Naive B cell (primary cell): ENCODE results near the gene ARHGAP32. TPM values are rescaled to one million over a fixed set of nuclear protein-coding genes. Genes with fewer than 3 reads are reported as not detected.

Experiments used
- ATAC-seq, 2 donors: fragments of 150-1000 bp; cut with Tn5 transposase; 2 replicates each; pipeline ENCODE4 v1.10.0; 2021; ENCODE audit warnings: low read depth in 2 of 2, mild to moderate bottlenecking in 2 of 2, moderate library complexity in 2 of 2
- DNase-seq: peaks from one replicate; pipeline ENCODE4 v3.0.0; 2022
- H3K27ac Mint-ChIP-seq, 6 donors: one replicate each; pipeline ENCODE4 v1.8.0; 2020 to 2022; ENCODE audit warnings: mild to moderate bottlenecking in 6 of 6, mixed read lengths in 6 of 6, moderate library complexity in 5 of 6, inconsistent platforms in 2 of 6
- H3K27me3 Mint-ChIP-seq, 3 donors: one replicate each; pipeline ENCODE4 v1.8.0; 2021 to 2022; ENCODE audit warnings: mixed read lengths in 3 of 3, mild to moderate bottlenecking in 1 of 3
- H3K36me3 Mint-ChIP-seq, 2 donors: one replicate each; pipeline ENCODE4 v1.8.0; 2020 to 2022; ENCODE audit warnings: mixed read lengths in 2 of 2, inconsistent platforms in 1 of 2, mild to moderate bottlenecking in 1 of 2
- H3K4me1 Mint-ChIP-seq, 3 donors: one replicate each; pipeline ENCODE4 v1.8.0; 2020 to 2022; ENCODE audit warnings: mixed read lengths in 3 of 3, inconsistent platforms in 1 of 3, mild to moderate bottlenecking in 1 of 3, moderate library complexity in 1 of 3
- H3K4me3 Mint-ChIP-seq, 8 donors: one replicate each; pipeline ENCODE4 v1.8.0; 2020 to 2022; ENCODE audit warnings: mild to moderate bottlenecking in 8 of 8, mixed read lengths in 8 of 8, moderate library complexity in 8 of 8, inconsistent platforms in 2 of 8
- H3K9me3 Mint-ChIP-seq, 7 donors: one replicate each; pipeline ENCODE4 v1.8.0; 2020 to 2022; ENCODE audit warnings: mixed read lengths in 7 of 7, mild to moderate bottlenecking in 5 of 7, inconsistent platforms in 2 of 7, moderate library complexity in 1 of 7
- polyA plus RNA-seq, 6 donors: library from polyadenylated mRNA; unstranded; fragments of 300-500 nt; fragmentation: Illumina TruSeq; gene quantifications; one replicate each; pipeline ENCODE4 v1.2.3, GENCODE V29; 2021; ENCODE audit warnings: low read depth in 6 of 6

ARHGAP32 gene
- polyA plus RNA-seq, 6 donors from 2014 or later, result 0.91 to 5.0 (median 2.8) TPM

DNA sequence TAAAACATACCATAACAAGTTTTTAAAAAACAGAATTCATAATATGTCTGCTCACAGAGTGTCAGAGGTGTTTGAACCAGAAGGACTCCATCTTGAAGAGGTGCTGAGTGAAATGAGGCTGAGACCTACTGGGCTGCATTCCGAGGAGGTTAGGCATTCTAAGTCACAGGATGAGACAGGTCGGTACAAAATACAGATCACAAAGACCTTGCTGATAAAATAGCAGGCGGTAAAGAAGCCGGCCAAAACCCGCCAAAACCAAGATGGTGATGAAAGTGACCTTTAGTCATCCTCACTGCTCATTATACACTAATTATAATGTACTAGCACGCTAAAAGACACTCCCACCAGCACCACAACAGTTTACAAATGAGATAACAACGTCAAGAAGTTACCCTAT, 116.4 kb downstream of the ARHGAP32 start:
- DNase-seq, result no peak
- Mint-ChIP-seq H3K27ac (peak overlapping the region in 1 of 6 donors; percentile 25), H3K4me3 (no peak overlapping the region), H3K36me3 (peaks cover 22 to 25% of the 10 kb centered on the region in 2 donors), H3K4me1 (peaks cover 0 to 5% (median 0%) of the 10 kb centered on the region in 3 donors), H3K27me3 (no peaks in the 10 kb centered on the region), H3K9me3 (peaks cover 8 to 20% (median 17%) of the 10 kb centered on the region in 7 donors)
- no peak for ATAC-seq

DNA sequence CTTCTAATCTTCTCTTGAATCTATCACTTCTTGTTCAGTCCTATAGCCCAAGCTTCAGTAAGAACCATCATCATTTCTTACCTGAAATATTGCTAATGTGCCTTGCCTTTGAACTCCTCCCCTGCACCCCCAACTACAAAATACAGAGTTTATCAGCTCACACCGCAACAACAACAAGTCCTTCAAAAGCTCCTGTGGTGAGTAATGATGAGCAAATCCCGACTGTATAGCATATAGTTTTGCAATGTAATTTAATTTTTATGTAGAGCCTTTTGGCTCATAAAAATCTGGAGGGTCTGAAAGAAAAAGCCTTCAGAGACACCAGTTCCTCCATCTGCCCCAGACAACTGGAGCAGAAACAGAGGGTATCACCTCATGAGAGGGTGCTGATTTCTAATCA, 124.7 kb downstream of the ARHGAP32 start:
- H3K27me3 Mint-ChIP-seq, result no peaks in the 10 kb centered on the region
- ATAC-seq (no peak), DNase-seq (no peak)
- H3K4me1 Mint-ChIP-seq, result no peaks in the 10 kb centered on the region
- no peak overlapping the region for H3K27ac Mint-ChIP-seq
- peaks cover 0 to 21% of the 10 kb centered on the region in 2 donors for H3K36me3 Mint-ChIP-seq
- H3K4me3 Mint-ChIP-seq, result no peak overlapping the region
- peaks cover 0 to 2% (median 0%) of the 10 kb centered on the region in 7 donors for H3K9me3 Mint-ChIP-seq

DNA sequence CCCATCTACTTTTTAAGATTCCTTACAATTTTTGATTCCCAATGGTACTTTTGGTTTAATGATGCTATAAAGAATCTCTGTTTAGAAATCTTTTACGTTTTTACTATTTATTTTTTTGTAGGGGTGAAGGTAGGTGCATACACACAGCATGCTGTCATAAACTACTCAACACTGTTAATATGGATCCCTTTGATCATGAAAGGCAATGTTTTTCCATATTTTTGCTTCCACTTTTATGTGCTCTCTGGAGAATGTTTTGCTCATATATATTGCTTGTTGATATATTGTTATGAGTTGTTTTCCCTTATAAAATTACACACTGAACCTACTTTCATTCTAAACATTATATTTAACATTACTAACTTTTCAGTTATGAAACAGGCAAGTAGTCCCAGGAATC, 125.9 kb downstream of the ARHGAP32 start:
- ATAC-seq (no peak), DNase-seq (no peak)
- H3K9me3 Mint-ChIP-seq, result no peaks in the 10 kb centered on the region
- H3K4me3 Mint-ChIP-seq, result no peak overlapping the region
- no peaks in the 10 kb centered on the region for H3K4me1 Mint-ChIP-seq
- H3K36me3 Mint-ChIP-seq, result peaks cover 0 to 21% of the 10 kb centered on the region in 2 donors
- no peaks in the 10 kb centered on the region for H3K27me3 Mint-ChIP-seq
- no peak overlapping the region for H3K27ac Mint-ChIP-seq

DNA sequence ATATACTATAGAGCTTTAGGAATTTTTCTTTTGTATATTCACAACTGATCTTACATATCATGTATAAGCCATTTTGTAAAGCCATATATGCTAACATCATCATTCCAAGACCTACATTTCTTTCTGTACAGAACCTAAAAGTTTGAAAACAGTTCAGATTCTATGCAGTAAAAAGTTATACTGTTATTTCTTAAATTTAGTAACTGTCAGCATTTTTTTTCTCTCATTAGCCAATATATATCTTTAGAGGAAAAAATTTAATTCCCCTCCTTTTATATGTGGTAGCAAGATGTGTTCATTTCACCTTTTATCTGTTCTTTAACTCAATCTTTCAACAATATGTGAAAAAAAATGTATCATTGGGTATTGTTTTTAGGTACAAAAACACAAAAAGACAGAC, 129.0 kb downstream of the ARHGAP32 start:
- ATAC-seq (no peak), DNase-seq (no peak)
- H3K36me3 Mint-ChIP-seq, result peaks cover 0 to 26% of the 10 kb centered on the region in 2 donors
- no peaks in the 10 kb centered on the region for H3K27me3 Mint-ChIP-seq
- no peak overlapping the region for H3K4me3 Mint-ChIP-seq
- H3K9me3 Mint-ChIP-seq, result no peaks in the 10 kb centered on the region
- no peaks in the 10 kb centered on the region for H3K4me1 Mint-ChIP-seq
- H3K27ac Mint-ChIP-seq, result no peak overlapping the region

DNA sequence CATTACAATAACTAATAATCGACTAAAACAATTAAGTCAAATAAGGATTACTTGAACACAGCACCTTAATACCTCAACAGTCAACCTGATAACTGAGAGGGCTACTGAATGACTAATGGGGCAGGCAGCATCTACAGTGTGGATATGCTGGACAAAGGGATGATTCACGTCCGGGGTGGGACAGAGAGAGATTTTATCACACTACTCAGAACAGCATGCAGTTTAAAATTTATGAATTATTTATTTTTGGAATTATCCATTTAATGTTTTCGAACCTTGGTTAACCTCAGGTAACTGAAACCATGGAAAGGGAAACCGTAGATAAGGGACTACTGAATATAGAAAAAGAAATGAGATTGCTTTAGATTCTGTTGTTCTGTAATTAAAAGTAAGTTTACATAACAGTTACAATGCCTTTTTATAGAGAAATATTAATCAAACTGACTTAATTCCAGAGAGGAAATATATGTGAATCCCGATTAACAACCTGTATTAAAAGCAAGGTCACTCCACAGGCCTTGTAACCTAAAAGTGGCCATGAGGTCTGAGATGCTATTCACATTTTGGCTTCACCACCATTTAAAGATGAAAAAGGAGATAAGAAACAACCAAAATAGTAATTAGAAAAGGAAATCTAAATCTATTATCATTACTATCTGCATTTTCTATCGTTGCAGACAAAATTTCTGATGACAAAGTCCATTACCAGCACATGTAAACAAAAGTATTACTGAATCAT, 130.5 kb downstream of the ARHGAP32 start:
- H3K9me3 Mint-ChIP-seq, result no peaks in the 10 kb centered on the region
- no peaks in the 10 kb centered on the region for H3K4me1 Mint-ChIP-seq
- peaks cover 0 to 21% of the 10 kb centered on the region in 2 donors for H3K36me3 Mint-ChIP-seq
- ATAC-seq, result no peak
- peak overlapping the region in 1 of 6 donors; percentile 54 for H3K27ac Mint-ChIP-seq
- no peak overlapping the region for H3K4me3 Mint-ChIP-seq
- no peak for DNase-seq
- H3K27me3 Mint-ChIP-seq, result no peaks in the 10 kb centered on the region

DNA sequence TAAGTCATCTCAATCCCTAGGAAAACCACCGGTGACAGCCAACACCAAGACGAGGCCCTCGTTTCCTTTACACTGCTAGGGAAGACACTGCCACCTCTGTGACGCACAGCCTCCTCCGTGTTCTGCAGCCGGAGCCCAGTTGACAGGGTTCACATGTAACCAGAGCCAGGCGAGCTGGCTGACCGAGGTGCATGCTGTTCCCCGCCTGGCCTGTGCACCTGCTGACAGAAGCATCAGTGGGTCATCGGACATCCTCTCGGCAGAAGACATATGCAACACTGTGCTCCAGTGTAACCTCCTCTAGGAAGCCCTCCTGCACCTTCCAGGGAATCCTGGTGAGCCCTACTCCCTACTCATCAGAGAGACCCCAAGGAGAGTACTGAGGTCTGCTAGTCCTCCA, 135.2 kb downstream of the ARHGAP32 start:
- Mint-ChIP-seq H3K27me3 (no peaks in the 10 kb centered on the region), H3K4me3 (peak overlapping the region in 1 of 8 donors; percentile 22), H3K27ac (peak overlapping the region in 2 of 6 donors; percentile 7 to 91), H3K36me3 (peaks cover 0 to 9% of the 10 kb centered on the region in 2 donors), H3K4me1 (peaks cover 9 to 15% (median 14%) of the 10 kb centered on the region in 3 donors), H3K9me3 (peaks cover 0 to 3% (median 0%) of the 10 kb centered on the region in 7 donors)
- no peak for ATAC-seq
- DNase-seq, result no peak

DNA sequence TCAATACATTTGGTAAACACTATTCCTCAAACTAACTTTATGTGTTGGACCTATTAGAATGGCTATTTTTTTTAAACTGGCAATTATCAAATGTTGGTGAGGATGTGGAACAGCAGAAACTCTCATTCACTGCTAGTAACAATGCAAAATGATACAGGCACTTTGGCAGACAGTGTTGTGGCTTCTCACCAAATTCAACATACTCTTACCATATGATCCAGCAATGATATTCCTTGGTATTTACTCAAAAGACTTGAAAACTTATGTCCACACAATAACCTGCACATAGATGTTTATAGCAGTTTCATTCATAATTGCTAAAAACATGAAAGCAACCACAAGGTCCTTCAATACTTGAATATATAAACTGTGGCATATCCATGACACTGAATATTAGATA, 136.9 kb downstream of the ARHGAP32 start:
- DNase-seq (no peak), ATAC-seq (no peak)
- Mint-ChIP-seq H3K4me3 (no peak overlapping the region), H3K4me1 (peaks cover 9 to 15% (median 14%) of the 10 kb centered on the region in 3 donors), H3K36me3 (peaks cover 0 to 9% of the 10 kb centered on the region in 2 donors), H3K27ac (peak overlapping the region in 1 of 6 donors; percentile 18), H3K27me3 (no peaks in the 10 kb centered on the region), H3K9me3 (peaks cover 0 to 4% (median 0%) of the 10 kb centered on the region in 7 donors)

DNA sequence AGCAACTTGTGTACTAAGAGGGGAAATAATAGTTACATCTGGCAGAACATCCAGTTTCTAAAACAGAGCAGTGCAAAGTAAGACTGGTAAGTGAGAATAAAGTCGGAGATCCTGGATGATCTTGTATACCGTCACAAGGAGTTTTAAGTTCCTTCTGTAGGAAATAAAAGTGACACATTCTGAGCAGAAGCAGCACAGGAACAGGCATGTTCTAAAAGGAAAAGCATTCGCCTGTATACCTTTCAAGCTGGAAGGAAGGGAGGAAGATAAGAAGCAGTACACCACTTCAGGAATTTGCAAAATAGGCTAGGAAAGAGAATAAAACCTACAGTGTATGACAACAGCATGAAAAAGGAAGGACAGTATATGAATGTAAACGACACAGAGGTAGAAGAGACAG, 143.2 kb downstream of the ARHGAP32 start:
- H3K27me3 Mint-ChIP-seq, result no peaks in the 10 kb centered on the region
- ATAC-seq (no peak), DNase-seq (no peak)
- no peak overlapping the region for H3K27ac Mint-ChIP-seq
- H3K4me1 Mint-ChIP-seq, result no peaks in the 10 kb centered on the region
- H3K9me3 Mint-ChIP-seq, result peaks cover 0 to 4% (median 0%) of the 10 kb centered on the region in 7 donors
- peaks cover 0 to 4% of the 10 kb centered on the region in 2 donors for H3K36me3 Mint-ChIP-seq
- H3K4me3 Mint-ChIP-seq, result no peak overlapping the region

DNA sequence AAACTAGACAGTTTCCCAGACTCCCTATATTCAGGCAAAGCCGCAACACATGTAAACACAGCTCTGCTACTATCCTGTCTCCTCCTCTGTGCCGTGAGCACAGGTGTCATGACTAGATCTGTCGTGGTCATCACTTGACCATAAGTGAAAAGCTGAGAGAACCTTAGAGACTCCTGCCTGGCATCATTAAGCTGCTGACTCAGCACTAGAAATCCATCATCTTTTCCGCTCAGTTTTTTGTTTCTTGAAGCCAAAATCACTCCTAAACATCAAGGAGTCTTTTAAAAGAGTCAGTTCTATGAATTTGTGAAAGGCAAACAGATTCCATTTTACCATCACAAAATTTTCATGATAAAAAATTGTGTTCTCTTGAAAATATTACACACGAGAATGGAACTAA, 147.0 kb downstream of the ARHGAP32 start:
- Mint-ChIP-seq H3K27ac (no peak overlapping the region), H3K4me1 (no peaks in the 10 kb centered on the region), H3K27me3 (no peaks in the 10 kb centered on the region), H3K9me3 (no peaks in the 10 kb centered on the region), H3K36me3 (no peaks in the 10 kb centered on the region), H3K4me3 (no peak overlapping the region)
- ATAC-seq (no peak), DNase-seq (no peak)

DNA sequence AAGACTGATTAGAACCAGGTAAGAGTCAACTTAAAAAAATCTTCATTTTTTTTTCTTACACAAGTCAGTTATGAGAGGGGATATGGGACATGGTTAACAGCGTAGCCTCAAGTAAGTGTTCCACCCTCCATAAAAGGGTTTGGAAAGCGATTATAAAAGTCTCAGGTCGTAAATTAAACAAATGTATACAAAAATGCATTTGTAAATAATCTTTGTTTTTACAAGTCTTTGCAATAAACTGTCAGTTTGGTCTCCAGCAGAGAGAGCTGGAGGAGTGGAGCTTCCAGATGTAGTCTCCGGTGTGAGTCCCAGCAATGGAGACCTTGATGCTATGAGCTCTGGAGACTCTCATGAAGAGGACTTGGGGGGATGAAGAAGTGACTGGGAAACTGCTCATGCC, 149.6 kb downstream of the ARHGAP32 start:
- H3K4me1 Mint-ChIP-seq, result no peaks in the 10 kb centered on the region
- peaks cover 0 to 16% of the 10 kb centered on the region in 2 donors for H3K36me3 Mint-ChIP-seq
- no peaks in the 10 kb centered on the region for H3K27me3 Mint-ChIP-seq
- H3K4me3 Mint-ChIP-seq, result no peak overlapping the region
- DNase-seq (no peak), ATAC-seq (no peak)
- H3K27ac Mint-ChIP-seq, result peak overlapping the region in 1 of 6 donors; percentile 32
- peaks cover 0 to 9% (median 5%) of the 10 kb centered on the region in 7 donors for H3K9me3 Mint-ChIP-seq

DNA sequence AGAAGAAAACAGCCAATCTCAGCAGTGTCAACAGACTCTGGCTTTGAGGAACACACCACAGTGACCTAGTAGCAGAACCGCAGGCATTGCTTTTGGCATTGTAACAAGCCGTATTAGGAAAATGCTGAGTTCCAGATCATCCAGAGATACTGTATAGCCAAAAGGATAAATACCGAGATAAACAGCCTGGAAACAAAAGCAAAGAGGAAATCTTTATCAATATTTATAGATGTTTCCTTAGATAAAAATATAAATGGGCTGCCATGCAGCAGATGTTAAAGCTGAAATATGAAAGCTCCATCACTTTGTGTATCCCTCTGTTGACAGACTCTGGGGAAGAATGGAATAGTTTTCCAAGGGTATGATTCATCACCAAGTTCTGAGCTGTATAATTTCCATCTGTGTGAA, 150.5 kb downstream of the ARHGAP32 start:
- Mint-ChIP-seq H3K4me3 (no peak overlapping the region), H3K4me1 (no peaks in the 10 kb centered on the region), H3K27ac (no peak overlapping the region), H3K9me3 (peaks cover 0 to 9% (median 5%) of the 10 kb centered on the region in 7 donors), H3K27me3 (no peaks in the 10 kb centered on the region), H3K36me3 (peaks cover 0 to 16% of the 10 kb centered on the region in 2 donors)
- ATAC-seq (no peak), DNase-seq (no peak)

DNA sequence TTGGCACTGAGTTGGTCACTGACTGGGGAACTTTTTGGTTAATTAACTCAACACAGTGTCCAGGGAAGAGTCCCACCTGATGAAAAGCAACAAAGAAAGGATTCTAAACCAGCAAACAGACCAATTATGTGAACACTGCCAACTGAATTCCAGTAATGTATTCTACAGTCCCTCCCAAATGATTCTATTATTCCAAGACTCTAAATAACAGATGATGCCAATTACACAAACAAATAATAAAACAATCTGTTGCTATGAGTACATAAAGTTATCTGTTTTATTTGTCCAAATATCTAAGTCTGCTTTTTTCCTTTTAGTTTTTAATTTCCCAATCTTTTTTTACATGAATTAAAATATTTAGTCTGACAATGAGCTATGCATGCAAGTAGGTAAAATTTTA, 151.2 kb downstream of the ARHGAP32 start:
- H3K27me3 Mint-ChIP-seq, result no peaks in the 10 kb centered on the region
- no peak for DNase-seq
- H3K9me3 Mint-ChIP-seq, result peaks cover 0 to 9% (median 5%) of the 10 kb centered on the region in 7 donors
- no peak overlapping the region for H3K4me3 Mint-ChIP-seq
- no peak for ATAC-seq
- no peak overlapping the region for H3K27ac Mint-ChIP-seq
- peaks cover 0 to 16% of the 10 kb centered on the region in 2 donors for H3K36me3 Mint-ChIP-seq
- H3K4me1 Mint-ChIP-seq, result no peaks in the 10 kb centered on the region

DNA sequence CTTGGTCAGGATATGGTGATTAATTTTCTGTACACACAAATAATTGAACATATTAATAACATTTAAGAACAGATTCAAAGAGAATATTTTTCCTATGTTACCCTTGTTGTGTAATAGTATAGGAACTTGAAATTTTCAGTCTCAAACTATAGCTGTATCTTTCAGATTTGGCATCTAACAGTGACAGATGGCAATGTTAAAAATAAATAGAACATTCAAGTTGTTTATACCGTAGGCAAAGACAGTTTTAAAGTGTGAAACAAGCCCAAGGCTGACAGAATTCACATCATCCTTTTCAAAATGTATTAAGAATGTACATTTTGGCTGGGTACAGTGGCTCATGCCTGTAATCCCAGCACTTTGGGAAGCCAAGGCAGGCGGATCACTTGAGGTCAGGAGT, 156.9 kb downstream of the ARHGAP32 start:
- Mint-ChIP-seq H3K4me3 (no peak overlapping the region), H3K4me1 (no peaks in the 10 kb centered on the region), H3K27me3 (no peaks in the 10 kb centered on the region), H3K36me3 (peaks cover 27 to 38% of the 10 kb centered on the region in 2 donors), H3K27ac (no peak overlapping the region), H3K9me3 (peaks cover 1 to 19% (median 10%) of the 10 kb centered on the region in 7 donors)
- no peak for DNase-seq
- no peak for ATAC-seq

DNA sequence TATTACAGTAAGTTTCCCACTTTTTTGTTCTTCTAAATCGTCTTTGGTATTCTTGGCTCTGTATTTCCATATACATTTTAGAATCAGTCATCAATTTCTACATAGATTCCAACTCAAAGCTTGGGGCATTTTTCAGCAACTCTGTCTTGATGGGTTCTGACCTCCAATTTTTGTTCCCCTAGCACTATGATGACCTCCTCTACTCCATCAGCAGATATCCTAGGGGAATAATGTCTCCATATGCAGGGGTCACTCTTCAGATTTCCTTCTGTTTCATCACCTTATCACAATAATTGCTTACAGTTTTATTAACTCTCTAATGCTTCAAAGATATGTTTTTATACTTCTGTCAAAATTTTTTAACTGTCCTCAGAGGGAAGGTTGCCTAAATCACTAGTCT, 158.1 kb downstream of the ARHGAP32 start:
- no peaks in the 10 kb centered on the region for H3K4me1 Mint-ChIP-seq
- H3K27me3 Mint-ChIP-seq, result no peaks in the 10 kb centered on the region
- H3K27ac Mint-ChIP-seq, result no peak overlapping the region
- ATAC-seq (no peak), DNase-seq (no peak)
- peaks cover 27 to 37% of the 10 kb centered on the region in 2 donors for H3K36me3 Mint-ChIP-seq
- peaks cover 1 to 19% (median 10%) of the 10 kb centered on the region in 7 donors for H3K9me3 Mint-ChIP-seq
- H3K4me3 Mint-ChIP-seq, result no peak overlapping the region
